ENCODE results near the gene FAM200C. TPM values are rescaled to one million over a fixed set of nuclear protein-coding genes. Genes with fewer than 3 reads are reported as not detected.
"Not testable (repeated sequence)": the region's sequence is repeated elsewhere in the genome, so short reads cannot be mapped to it uniquely, and the experiment has no call there.

Gene FAM200C
- 1 to 10 TPM in 1 of 2 donors, under 1 TPM in 1; 0.82 to 1.1 TPM for total RNA-seq

DNA sequence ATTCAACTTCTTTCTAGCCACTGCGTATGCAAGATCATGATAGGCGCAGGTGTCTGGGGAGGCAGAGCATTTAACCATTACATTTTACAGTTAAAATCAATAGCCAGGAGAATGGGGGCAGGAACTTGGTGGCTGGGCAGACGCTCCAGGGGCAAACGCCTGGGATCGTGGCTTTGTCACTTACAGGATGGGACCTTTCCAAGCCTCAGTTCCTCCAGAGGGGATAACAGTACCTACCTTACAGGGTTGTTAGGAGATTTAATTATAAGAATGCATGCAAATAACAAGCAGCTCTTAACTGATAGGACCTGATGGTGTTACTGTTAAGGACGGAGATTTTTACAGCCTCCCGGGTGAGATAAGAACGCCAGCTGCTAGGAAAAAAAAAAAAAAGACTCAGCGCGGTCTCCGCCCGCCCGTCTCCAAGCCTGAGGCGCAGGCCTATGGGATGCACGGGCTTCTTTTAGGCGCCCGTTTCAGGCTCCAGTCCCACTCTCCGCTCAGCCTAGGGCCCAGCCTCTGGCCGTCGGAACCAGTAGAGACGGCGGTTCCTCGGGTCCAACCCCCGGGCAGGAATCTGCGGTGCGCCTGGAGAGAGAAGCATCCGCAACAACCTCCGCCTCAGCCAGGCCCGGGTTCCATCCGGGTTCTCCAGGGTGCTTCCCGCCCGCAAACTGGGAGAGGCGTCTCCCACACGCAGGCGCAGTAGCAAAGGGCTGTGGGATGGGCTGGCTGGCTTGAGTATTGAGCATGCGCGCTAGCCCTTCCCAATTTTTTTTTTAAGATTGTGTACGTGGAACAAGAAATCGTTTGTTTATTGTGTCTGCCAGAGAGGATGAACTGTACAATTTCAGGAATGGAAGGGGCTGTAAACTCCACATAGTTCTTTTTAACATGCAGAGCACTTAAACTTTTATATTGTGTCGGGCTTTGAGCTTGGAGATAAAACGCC, at the start of gene FAM200C:
FAM200C (minus strand) TSS at position 653 of the 952 bp plus-strand sequence. CDS start 4,564 bp downstream, outside the sequence.
- Mint-ChIP-seq H3K9me3 (no peaks in the 10 kb centered on the region), H3K36me3 (peaks cover 11 to 14% of the 10 kb centered on the region in 2 donors), H3K27ac (peak within 1 kb of the TSS; percentile 92 to 95)
- DNase-seq (ENCODE audit: low spot score in 2 of 2): peak; percentile 73 to 90
- ATAC-seq: peak; percentile 90 to 94

GRCh38 chr5:160449458-160449857, 49.6 kb upstream of the FAM200C start:
- ATAC-seq (no peak), DNase-seq (ENCODE audit: low spot score in 2 of 2) (no peak)
- Mint-ChIP-seq H3K27ac (peak overlapping the region in 1 of 2 donors; percentile 17), H3K9me3 (peaks cover 0 to 13% of the 10 kb centered on the region in 2 donors), H3K36me3 (peaks cover 0 to 10% of the 10 kb centered on the region in 2 donors)

- H3K9me3 Mint-ChIP-seq: peaks cover 0 to 13% of the 10 kb centered on the region in 2 donors
- ATAC-seq (no peak), DNase-seq (ENCODE audit: low spot score in 2 of 2) (no peak)
- peaks cover 0 to 10% of the 10 kb centered on the region in 2 donors for H3K36me3 Mint-ChIP-seq
- H3K27ac Mint-ChIP-seq: no peak overlapping the region
Observed at GRCh38 chr5:160448886-160449285, 49.0 kb upstream of the FAM200C start.

GRCh38 chr5:160445751-160446150, 45.9 kb upstream of the FAM200C start:
- ATAC-seq (no peak), DNase-seq (ENCODE audit: low spot score in 2 of 2) (no peak)
- Mint-ChIP-seq H3K9me3 (peaks cover 0 to 13% of the 10 kb centered on the region in 2 donors), H3K27ac (no peak overlapping the region), H3K36me3 (peaks cover 0 to 10% of the 10 kb centered on the region in 2 donors)

DNA sequence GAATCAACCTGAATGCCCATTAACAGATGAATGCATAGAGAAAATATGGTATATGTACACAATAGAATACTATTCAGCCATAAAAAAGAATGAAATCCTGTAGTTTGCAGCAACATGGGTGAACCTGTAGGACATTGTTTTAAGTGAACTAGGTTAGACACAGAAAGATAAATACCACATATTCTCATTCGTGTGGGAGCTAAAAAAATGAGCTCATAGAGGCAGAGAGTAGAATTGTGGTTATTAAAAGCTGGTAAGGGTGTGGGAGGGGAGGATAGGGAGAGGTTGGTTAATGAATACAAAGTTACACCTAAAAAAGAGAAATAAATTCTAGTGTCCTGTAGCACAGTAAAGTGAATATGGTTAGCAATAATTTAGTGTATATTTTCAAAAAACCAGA, 45.3 kb upstream of the FAM200C start:
- H3K36me3 Mint-ChIP-seq: peaks cover 0 to 10% of the 10 kb centered on the region in 2 donors
- H3K27ac Mint-ChIP-seq: no peak overlapping the region
- DNase-seq (ENCODE audit: low spot score in 2 of 2): no peak
- ATAC-seq: no peak
- peaks cover 0 to 13% of the 10 kb centered on the region in 2 donors for H3K9me3 Mint-ChIP-seq

- Mint-ChIP-seq H3K36me3 (peaks cover 0 to 2% of the 10 kb centered on the region in 2 donors), H3K27ac (no peak overlapping the region), H3K9me3 (peaks cover 0 to 6% of the 10 kb centered on the region in 2 donors)
- DNase-seq (ENCODE audit: low spot score in 2 of 2) (no peak), ATAC-seq (no peak)
Observed at GRCh38 chr5:160444407-160444806, 44.6 kb upstream of the FAM200C start.

GRCh38 chr5:160442824-160443431, 43.1 kb upstream of the FAM200C start:
- Mint-ChIP-seq H3K36me3 (no peaks in the 10 kb centered on the region), H3K9me3 (peaks cover 0 to 2% of the 10 kb centered on the region in 2 donors), H3K27ac (no peak overlapping the region)
- DNase-seq (ENCODE audit: low spot score in 2 of 2): no peak
- no peak for ATAC-seq

GRCh38 chr5:160441311-160441781, 41.5 kb upstream of the FAM200C start:
- H3K9me3 Mint-ChIP-seq: no peaks in the 10 kb centered on the region
- ATAC-seq: no peak
- no peak overlapping the region for H3K27ac Mint-ChIP-seq
- DNase-seq (ENCODE audit: low spot score in 2 of 2): no peak
- no peaks in the 10 kb centered on the region for H3K36me3 Mint-ChIP-seq

- DNase-seq (ENCODE audit: low spot score in 2 of 2) (peak; percentile 85 to 92), ATAC-seq (peak; percentile 79 to 83)
- H3K27ac Mint-ChIP-seq: peak overlapping the region; percentile 89 to 97
- no peaks in the 10 kb centered on the region for H3K9me3 Mint-ChIP-seq
- H3K36me3 Mint-ChIP-seq: no peaks in the 10 kb centered on the region
Observed at GRCh38 chr5:160439205-160439600, 39.3 kb upstream of the FAM200C start.

DNA sequence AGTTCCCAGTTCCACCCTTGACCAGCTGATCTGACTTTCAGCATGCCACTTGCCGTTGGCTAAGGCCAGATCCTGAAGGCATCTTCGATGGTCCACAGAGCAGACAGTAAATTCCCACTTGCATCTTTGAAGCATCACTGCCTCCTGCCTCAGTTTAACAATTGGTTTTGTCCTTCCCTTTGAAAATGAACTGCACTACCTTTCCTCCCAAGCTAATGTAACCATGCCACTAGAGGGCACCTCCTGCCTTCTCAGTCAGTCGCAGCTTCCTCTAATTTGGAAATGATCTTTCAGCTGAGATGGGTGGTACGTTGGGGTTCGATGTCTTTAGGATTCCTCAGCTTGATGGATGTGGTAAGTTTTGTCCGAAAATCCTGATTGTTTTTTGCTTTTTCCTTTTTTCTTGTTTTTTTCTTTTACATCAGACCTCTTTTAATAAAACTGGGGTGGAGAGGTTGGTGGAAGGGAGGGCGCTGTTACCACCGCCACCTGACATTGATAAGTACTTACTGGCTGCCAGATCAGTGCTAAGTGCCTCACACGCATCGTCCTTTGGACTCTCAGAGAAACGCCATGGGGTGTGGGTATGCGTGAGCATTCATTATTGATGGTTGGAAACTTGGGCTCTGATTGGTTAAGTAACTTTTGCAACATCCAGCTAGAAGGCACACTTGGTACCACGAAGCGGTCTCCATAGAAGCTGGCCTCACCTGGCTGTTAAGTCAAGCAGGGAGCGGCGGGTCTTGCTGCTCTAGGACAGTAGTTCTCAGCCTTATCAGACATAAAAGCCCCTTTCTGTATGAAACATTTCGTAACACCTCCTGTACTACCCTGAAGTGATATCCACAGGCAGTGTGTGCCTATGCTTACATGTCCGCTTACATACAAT, 38.7 kb upstream of the FAM200C start:
- DNase-seq (ENCODE audit: low spot score in 2 of 2) (peak; percentile 60 to 67), ATAC-seq (peak; percentile 71 to 78)
- no peaks in the 10 kb centered on the region for H3K9me3 Mint-ChIP-seq
- no peaks in the 10 kb centered on the region for H3K36me3 Mint-ChIP-seq
- H3K27ac Mint-ChIP-seq: peak overlapping the region; percentile 89 to 97

DNA sequence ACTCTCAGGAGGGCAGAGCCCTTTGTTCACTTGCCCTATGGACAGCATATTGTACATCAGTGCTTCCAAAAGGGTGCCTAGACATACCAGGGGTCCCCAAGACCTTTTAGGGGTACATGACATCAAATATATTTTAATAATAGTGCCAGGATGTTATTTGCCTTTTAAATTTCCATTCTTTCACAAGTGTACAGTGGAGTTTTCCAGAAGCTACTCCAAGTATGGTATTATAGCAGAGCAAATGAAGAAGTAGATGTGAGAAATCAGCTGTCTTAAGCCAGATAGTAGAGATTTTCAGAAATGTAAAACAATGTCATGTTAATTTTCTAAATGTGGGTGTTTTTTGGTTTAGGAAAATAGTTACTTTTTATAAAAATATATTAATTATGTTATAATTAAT, 37.4 kb upstream of the FAM200C start:
- Mint-ChIP-seq H3K27ac (no peak overlapping the region), H3K36me3 (no peaks in the 10 kb centered on the region), H3K9me3 (no peaks in the 10 kb centered on the region)
- no peak for ATAC-seq
- DNase-seq (ENCODE audit: low spot score in 2 of 2): no peak

GRCh38 chr5:160436661-160437060, 36.8 kb upstream of the FAM200C start:
- H3K27ac Mint-ChIP-seq; DNase-seq (ENCODE audit: low spot score in 2 of 2); H3K36me3 Mint-ChIP-seq; ATAC-seq; H3K9me3 Mint-ChIP-seq: not testable (repeated sequence)

GRCh38 chr5:160436017-160436416, 36.2 kb upstream of the FAM200C start:
- Mint-ChIP-seq H3K9me3 (no peaks in the 10 kb centered on the region), H3K27ac (no peak overlapping the region), H3K36me3 (no peaks in the 10 kb centered on the region)
- DNase-seq (ENCODE audit: low spot score in 2 of 2) (no peak), ATAC-seq (no peak)

- no peaks in the 10 kb centered on the region for H3K36me3 Mint-ChIP-seq
- H3K9me3 Mint-ChIP-seq: no peaks in the 10 kb centered on the region
- no peak for ATAC-seq
- H3K27ac Mint-ChIP-seq: no peak overlapping the region
- DNase-seq (ENCODE audit: low spot score in 2 of 2): no peak
Observed at GRCh38 chr5:160435532-160435931, 35.7 kb upstream of the FAM200C start.

GRCh38 chr5:160434022-160434531, 34.2 kb upstream of the FAM200C start:
- peak in 1 of 2 donors; percentile 15 for ATAC-seq
- peaks cover 0 to 6% of the 10 kb centered on the region in 2 donors for H3K36me3 Mint-ChIP-seq

DNA sequence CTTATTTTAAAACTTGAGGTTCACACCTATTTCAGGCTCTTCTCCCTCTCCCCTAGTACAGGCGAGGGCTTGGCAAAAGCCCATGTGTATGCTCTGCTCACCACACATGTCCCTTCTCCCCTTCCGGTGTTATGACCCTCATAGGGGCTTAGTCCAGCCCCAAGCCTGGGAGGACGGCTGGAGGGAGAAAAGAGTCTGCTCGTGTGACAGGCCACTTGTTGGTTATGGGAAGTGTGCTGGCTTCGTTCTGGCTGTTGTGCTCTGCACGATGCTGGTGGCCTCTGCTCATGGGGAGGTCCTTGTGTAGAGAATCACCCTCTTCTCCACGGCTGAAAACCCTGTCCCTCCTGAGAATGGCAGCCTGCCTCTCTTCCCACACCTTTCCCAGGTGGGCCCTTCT, 32.9 kb upstream of the FAM200C start:
- H3K27ac Mint-ChIP-seq: no peak overlapping the region
- peaks cover 0 to 11% of the 10 kb centered on the region in 2 donors for H3K36me3 Mint-ChIP-seq
- no peaks in the 10 kb centered on the region for H3K9me3 Mint-ChIP-seq
- ATAC-seq: no peak
- DNase-seq (ENCODE audit: low spot score in 2 of 2): no peak

More at GRCh38 chr5:160434022-160434531, 34.2 kb upstream of the FAM200C start:
- no peak for DNase-seq (ENCODE audit: low spot score in 2 of 2)
- Mint-ChIP-seq H3K27ac (no peak overlapping the region), H3K9me3 (no peaks in the 10 kb centered on the region)

Data from activated naive CD4-positive, alpha-beta T cell treated with anti-CD3 and anti-CD28 coated beads, Interleukin-2, amount 50 U/mL, for 72 hours (primary cell).